GM23338 (cell line): ENCODE measurements around the gene BLM. TPM values are rescaled to one million over a fixed set of nuclear protein-coding genes. Genes with fewer than 3 reads are reported as not detected.

Experiments used
- POLR2AphosphoS5 ChIP-seq: IDR thresholded peaks from 2 replicates; pipeline ENCODE4 v1.6.1; 2016; ENCODE audit warnings: antibody characterized with exemption, low read depth
- polyA plus RNA-seq: library from polyadenylated mRNA; unstranded; fragments of >200 nt; fragmentation: Nextera tagmentation; extraction: Ambion mirVana; gene quantifications from 2 replicates; pipeline ENCODE4 v1.2.1, GENCODE V29; 2016
- total RNA-seq: library from RNA; depleted of rRNA; stranded (reverse); fragments of >200 nt; shearing (Covaris generic); gene quantifications from 2 replicates; pipeline ENCODE4 v1.2.3, GENCODE V29; 2014
- TF ChIP-seq, protein P1 (sequence below): fragments of 250-450 bp; sonication (Bioruptor Pico); IDR thresholded peaks from 2 replicates; pipeline ENCODE4 v1.5.0; 2020; ENCODE audit warnings: mild to moderate bottlenecking, moderate library complexity
- TF ChIP-seq, protein P2 (sequence below), 2 experiments: fragments of 200-600 bp in 1 of 2; sonication (generic) in 1 of 2; conservative IDR thresholded peaks; 2 replicates each; pipeline versions ENCODE4 v1.5.1 to v1.6.1; 2016 to 2017; ENCODE audit warnings: antibody characterized with exemption in 2 of 2, low read depth in 2 of 2, mild to moderate bottlenecking in 2 of 2, moderate library complexity in 1 of 2
- TF ChIP-seq, protein P3 (sequence below): IDR thresholded peaks from one replicate; pipeline ENCODE4 v1.6.1; 2018; ENCODE audit warnings: antibody characterized with exemption; ENCODE audit not compliant: unreplicated experiment

The BLM gene
- total and polyA plus RNA-seq, 2 experiments from 2014 or later, result 43.1 to 43.3 TPM

DNA sequence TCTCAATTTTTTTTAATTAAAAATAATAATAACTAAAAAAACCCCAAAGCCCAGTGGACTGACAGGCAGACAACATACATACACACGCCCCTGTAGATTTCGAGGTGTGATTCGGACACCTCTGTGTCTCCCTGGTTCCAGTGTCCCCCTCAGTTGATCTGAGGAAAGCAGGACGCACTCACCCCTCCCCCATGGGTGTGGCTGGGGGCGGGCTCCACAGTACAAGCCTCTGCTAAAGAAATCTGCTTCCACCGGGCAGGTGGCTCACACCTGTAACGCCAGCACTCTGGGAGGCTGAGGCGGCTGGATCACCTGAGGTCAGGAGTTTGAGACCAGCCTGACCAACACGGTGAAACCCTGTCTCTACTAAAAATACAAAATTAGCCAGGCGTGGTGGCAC lies 33.8 kb upstream of the BLM start (continued):
- TF ChIP-seq, protein P1, sequence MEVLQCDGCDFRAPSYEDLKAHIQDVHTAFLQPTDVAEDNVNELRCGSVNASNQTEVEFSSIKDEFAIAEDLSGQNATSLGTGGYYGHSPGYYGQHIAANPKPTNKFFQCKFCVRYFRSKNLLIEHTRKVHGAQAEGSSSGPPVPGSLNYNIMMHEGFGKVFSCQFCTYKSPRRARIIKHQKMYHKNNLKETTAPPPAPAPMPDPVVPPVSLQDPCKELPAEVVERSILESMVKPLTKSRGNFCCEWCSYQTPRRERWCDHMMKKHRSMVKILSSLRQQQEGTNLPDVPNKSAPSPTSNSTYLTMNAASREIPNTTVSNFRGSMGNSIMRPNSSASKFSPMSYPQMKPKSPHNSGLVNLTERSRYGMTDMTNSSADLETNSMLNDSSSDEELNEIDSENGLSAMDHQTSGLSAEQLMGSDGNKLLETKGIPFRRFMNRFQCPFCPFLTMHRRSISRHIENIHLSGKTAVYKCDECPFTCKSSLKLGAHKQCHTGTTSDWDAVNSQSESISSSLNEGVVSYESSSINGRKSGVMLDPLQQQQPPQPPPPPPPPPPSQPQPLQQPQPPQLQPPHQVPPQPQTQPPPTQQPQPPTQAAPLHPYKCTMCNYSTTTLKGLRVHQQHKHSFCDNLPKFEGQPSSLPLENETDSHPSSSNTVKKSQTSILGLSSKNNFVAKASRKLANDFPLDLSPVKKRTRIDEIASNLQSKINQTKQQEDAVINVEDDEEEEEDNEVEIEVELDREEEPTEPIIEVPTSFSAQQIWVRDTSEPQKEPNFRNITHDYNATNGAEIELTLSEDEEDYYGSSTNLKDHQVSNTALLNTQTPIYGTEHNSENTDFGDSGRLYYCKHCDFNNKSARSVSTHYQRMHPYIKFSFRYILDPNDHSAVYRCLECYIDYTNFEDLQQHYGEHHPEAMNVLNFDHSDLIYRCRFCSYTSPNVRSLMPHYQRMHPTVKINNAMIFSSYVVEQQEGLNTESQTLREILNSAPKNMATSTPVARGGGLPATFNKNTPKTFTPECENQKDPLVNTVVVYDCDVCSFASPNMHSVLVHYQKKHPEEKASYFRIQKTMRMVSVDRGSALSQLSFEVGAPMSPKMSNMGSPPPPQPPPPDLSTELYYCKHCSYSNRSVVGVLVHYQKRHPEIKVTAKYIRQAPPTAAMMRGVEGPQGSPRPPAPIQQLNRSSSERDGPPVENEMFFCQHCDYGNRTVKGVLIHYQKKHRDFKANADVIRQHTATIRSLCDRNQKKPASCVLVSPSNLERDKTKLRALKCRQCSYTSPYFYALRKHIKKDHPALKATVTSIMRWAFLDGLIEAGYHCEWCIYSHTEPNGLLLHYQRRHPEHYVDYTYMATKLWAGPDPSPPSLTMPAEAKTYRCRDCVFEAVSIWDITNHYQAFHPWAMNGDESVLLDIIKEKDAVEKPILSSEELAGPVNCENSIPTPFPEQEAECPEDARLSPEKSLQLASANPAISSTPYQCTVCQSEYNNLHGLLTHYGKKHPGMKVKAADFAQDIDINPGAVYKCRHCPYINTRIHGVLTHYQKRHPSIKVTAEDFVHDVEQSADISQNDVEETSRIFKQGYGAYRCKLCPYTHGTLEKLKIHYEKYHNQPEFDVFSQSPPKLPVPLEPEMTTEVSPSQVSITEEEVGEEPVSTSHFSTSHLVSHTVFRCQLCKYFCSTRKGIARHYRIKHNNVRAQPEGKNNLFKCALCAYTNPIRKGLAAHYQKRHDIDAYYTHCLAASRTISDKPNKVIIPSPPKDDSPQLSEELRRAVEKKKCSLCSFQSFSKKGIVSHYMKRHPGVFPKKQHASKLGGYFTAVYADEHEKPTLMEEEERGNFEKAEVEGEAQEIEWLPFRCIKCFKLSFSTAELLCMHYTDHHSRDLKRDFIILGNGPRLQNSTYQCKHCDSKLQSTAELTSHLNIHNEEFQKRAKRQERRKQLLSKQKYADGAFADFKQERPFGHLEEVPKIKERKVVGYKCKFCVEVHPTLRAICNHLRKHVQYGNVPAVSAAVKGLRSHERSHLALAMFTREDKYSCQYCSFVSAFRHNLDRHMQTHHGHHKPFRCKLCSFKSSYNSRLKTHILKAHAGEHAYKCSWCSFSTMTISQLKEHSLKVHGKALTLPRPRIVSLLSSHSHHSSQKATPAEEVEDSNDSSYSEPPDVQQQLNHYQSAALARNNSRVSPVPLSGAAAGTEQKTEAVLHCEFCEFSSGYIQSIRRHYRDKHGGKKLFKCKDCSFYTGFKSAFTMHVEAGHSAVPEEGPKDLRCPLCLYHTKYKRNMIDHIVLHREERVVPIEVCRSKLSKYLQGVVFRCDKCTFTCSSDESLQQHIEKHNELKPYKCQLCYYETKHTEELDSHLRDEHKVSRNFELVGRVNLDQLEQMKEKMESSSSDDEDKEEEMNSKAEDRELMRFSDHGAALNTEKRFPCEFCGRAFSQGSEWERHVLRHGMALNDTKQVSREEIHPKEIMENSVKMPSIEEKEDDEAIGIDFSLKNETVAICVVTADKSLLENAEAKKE (CRISPR knock-in tag), result no peak
- TF ChIP-seq POLR2AphosphoS5, result no peak
- TF ChIP-seq, protein P2, sequence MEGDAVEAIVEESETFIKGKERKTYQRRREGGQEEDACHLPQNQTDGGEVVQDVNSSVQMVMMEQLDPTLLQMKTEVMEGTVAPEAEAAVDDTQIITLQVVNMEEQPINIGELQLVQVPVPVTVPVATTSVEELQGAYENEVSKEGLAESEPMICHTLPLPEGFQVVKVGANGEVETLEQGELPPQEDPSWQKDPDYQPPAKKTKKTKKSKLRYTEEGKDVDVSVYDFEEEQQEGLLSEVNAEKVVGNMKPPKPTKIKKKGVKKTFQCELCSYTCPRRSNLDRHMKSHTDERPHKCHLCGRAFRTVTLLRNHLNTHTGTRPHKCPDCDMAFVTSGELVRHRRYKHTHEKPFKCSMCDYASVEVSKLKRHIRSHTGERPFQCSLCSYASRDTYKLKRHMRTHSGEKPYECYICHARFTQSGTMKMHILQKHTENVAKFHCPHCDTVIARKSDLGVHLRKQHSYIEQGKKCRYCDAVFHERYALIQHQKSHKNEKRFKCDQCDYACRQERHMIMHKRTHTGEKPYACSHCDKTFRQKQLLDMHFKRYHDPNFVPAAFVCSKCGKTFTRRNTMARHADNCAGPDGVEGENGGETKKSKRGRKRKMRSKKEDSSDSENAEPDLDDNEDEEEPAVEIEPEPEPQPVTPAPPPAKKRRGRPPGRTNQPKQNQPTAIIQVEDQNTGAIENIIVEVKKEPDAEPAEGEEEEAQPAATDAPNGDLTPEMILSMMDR (conservative IDR thresholded peaks at IDR 0.05; ENCODE audit: low read depth in 2 of 2), result no peak
- TF ChIP-seq, protein P3, sequence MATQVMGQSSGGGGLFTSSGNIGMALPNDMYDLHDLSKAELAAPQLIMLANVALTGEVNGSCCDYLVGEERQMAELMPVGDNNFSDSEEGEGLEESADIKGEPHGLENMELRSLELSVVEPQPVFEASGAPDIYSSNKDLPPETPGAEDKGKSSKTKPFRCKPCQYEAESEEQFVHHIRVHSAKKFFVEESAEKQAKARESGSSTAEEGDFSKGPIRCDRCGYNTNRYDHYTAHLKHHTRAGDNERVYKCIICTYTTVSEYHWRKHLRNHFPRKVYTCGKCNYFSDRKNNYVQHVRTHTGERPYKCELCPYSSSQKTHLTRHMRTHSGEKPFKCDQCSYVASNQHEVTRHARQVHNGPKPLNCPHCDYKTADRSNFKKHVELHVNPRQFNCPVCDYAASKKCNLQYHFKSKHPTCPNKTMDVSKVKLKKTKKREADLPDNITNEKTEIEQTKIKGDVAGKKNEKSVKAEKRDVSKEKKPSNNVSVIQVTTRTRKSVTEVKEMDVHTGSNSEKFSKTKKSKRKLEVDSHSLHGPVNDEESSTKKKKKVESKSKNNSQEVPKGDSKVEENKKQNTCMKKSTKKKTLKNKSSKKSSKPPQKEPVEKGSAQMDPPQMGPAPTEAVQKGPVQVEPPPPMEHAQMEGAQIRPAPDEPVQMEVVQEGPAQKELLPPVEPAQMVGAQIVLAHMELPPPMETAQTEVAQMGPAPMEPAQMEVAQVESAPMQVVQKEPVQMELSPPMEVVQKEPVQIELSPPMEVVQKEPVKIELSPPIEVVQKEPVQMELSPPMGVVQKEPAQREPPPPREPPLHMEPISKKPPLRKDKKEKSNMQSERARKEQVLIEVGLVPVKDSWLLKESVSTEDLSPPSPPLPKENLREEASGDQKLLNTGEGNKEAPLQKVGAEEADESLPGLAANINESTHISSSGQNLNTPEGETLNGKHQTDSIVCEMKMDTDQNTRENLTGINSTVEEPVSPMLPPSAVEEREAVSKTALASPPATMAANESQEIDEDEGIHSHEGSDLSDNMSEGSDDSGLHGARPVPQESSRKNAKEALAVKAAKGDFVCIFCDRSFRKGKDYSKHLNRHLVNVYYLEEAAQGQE, result no peak
